Dedifferentiated amniotic fluid mesenchymal stem cell (primary cell): ENCODE results near the gene GKAP1.
"Not testable (repeated sequence)": the region's sequence is repeated elsewhere in the genome, so short reads cannot be mapped to it uniquely, and the experiment has no call there.

Source experiments
- DNase-seq: peaks from one replicate; pipeline ENCODE4 v3.0.0-alpha.2; 2016; ENCODE audit errors: extremely low spot score

The GKAP1 gene

GRCh38 chr9:83817356-83818278, at the start of gene GKAP1:
Gene GKAP1, minus strand, starts transcription at chr9:83817769. Its CDS starts 11,252 bp downstream, at chr9:83806517.
- not testable (repeated sequence) for DNase-seq

GRCh38 chr9:83849895-83850294, 32.3 kb upstream of the GKAP1 start:
- not testable (repeated sequence) for DNase-seq

GRCh38 chr9:83837070-83837643, 19.6 kb upstream of the GKAP1 start:
- DNase-seq, result not testable (repeated sequence)

GRCh38 chr9:83830426-83831071, 13.0 kb upstream of the GKAP1 start:
- DNase-seq, result not testable (repeated sequence)

GRCh38 chr9:83824986-83825623, 7.5 kb upstream of the GKAP1 start:
- not testable (repeated sequence) for DNase-seq

GRCh38 chr9:83817011-83817355, 586 bp downstream of the GKAP1 start:
- not testable (repeated sequence) for DNase-seq

- not testable (repeated sequence) for DNase-seq
Measured at GRCh38 chr9:83815120-83815519, 2.4 kb downstream of the GKAP1 start.

- not testable (repeated sequence) for DNase-seq
Measured at GRCh38 chr9:83809213-83809612, 8.4 kb downstream of the GKAP1 start.

GRCh38 chr9:83804454-83804853, 13.1 kb downstream of the GKAP1 start:
- DNase-seq, result not testable (repeated sequence)

GRCh38 chr9:83803941-83804340, 13.6 kb downstream of the GKAP1 start:
- not testable (repeated sequence) for DNase-seq

GRCh38 chr9:83800236-83801033, 17.1 kb downstream of the GKAP1 start:
- DNase-seq, result no peak

- DNase-seq, result no peak
Measured at GRCh38 chr9:83794051-83794450, 23.5 kb downstream of the GKAP1 start.

GRCh38 chr9:83792746-83793145, 24.8 kb downstream of the GKAP1 start:
- no peak for DNase-seq

GRCh38 chr9:83778164-83778563, 39.4 kb downstream of the GKAP1 start:
- DNase-seq, result no peak

GRCh38 chr9:83775932-83776331, 41.6 kb downstream of the GKAP1 start:
- no peak for DNase-seq

GRCh38 chr9:83772860-83773259, 44.7 kb downstream of the GKAP1 start:
- DNase-seq, result no peak

- DNase-seq, result no peak
Measured at GRCh38 chr9:83765376-83765775, 52.2 kb downstream of the GKAP1 start.

- DNase-seq, result no peak
Measured at GRCh38 chr9:83754383-83754977, 63.1 kb downstream of the GKAP1 start.

- no peak for DNase-seq
Measured at GRCh38 chr9:83749706-83750105, 67.9 kb downstream of the GKAP1 start.

GRCh38 chr9:83744206-83744605, 73.4 kb downstream of the GKAP1 start:
- no peak for DNase-seq

GRCh38 chr9:83733739-83734138, 83.8 kb downstream of the GKAP1 start:
- DNase-seq, result no peak
